Panc1 (cell line): ENCODE data around the gene ACTRT2.

ENCODE experiments used
- CTCF ChIP-seq: fragments of 450-650 bp; IDR thresholded peaks from 2 replicates; pipeline ENCODE4 v1.5.1; 2017; ENCODE audit warnings: mild to moderate bottlenecking
- POLR2AphosphoS5 ChIP-seq: IDR thresholded peaks from 2 replicates; pipeline ENCODE4 v1.6.1; 2012; ENCODE audit warnings: mild to moderate bottlenecking, low read depth, low read length, moderate library complexity
- REST ChIP-seq, 2 experiments: IDR thresholded peaks; 2 replicates each; pipeline ENCODE4 v1.6.1; 2011 to 2012; ENCODE audit warnings: low read depth in 2 of 2, control low read depth in 1 of 2, low read length in 1 of 2, mild to moderate bottlenecking in 1 of 2, moderate library complexity in 1 of 2; ENCODE audit not compliant: insufficient read depth in 1 of 2
- SIN3A ChIP-seq: IDR thresholded peaks from 2 replicates; pipeline ENCODE4 v1.6.1; 2012; ENCODE audit warnings: low read depth, mild to moderate bottlenecking, low read length, moderate library complexity, borderline replicate concordance; ENCODE audit not compliant: insufficient read depth
- TCF7L2 ChIP-seq: IDR thresholded peaks from 2 replicates; pipeline ENCODE4 v1.6.1; 2011; ENCODE audit warnings: mild to moderate bottlenecking, low read depth, low read length, inconsistent platforms

DNA sequence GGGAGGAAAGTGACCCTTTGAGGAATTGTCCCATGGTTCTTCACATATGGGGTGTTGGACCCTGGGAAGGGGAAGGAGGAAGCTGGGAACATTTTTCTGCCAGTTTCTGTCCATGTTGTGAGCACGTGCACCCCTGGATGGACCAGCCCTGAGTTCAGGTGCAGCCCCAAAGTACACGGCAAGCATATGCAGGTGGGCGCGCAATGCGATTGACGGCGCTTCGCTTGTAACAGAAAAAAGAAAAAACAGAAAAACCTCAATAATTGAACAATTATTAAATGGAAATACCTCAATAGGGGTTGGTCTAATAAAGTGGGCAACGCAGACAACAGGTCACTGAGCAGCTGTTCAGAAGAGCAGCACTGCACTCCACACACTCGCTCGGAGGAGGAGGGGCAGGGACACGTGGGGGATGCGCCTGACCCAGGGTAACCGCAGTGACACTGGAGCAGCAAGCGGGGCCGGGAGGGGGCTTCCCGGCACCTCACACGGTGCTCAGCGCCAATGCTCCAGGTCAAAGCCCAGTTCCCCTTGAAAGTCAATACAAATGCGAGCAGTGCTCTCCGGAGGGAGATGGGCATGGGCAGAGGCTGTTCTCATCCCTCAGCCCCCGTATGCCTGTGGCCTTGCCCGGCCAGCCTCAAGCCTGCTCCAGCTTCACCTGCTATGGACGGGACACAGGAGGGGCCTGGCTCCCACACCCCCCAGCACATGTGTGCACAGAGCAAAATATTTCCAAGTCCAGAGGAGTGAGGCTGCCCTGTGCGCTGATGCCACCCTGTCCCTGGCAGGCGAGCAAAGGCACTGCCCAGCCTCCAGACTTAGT is 6.6 kb upstream of the ACTRT2 start:
- TF ChIP-seq CTCF (no peak), POLR2AphosphoS5 (no peak), SIN3A (no peak), REST (IDR thresholded peaks at IDR 0.05; ENCODE audit: insufficient read depth in 1 of 2, low read depth in 2 of 2, low read length in 1 of 2) (no peak), TCF7L2 (no peak)
